ENCODE data around the gene TREML2. TPM values are rescaled to one million over a fixed set of nuclear protein-coding genes. Genes with fewer than 3 reads are reported as not detected.

TREML2 gene
- polyA plus RNA-seq, 1 of the 3 experiments (the other 2 are of a cell fraction), result not detected

- Histone ChIP-seq H3K9ac (no peak overlapping the region), H3K79me2 (ENCODE audit: insufficient read depth) (no peaks in the 10 kb centered on the region), H3K36me3 (replicated peaks in 1 of 2; ENCODE audit: control insufficient read depth in 1 of 2, insufficient read depth in 2 of 2, low read length in 1 of 2) (no peaks in the 10 kb centered on the region), H3F3A (replicated peaks; ENCODE audit: insufficient read depth) (no peaks in the 10 kb centered on the region), H2AFZ (ENCODE audit: low read depth) (no peak overlapping the region), H4K20me1 (ENCODE audit: insufficient read depth) (no peaks in the 10 kb centered on the region), H3K4me3 (ENCODE audit: low read depth in 2 of 2, low read length in 1 of 2) (no peak overlapping the region), H3K9me3 (0 out of 2 replicates have a peak, but pooled peaks cover 4% of the 10 kb centered on the region), H3K9me2 (no peaks in the 10 kb centered on the region), H3K4me2 (no peak overlapping the region), H3K4me1 (ENCODE audit: control insufficient read depth in 1 of 2, insufficient read depth in 2 of 2, low read depth in 1 of 2, low read length in 1 of 2) (no peaks in the 10 kb centered on the region), H3K27me3 (ENCODE audit: insufficient read depth) (peaks cover 4% of the 10 kb centered on the region; the same call in 1 of the 2 replicates), H3K27ac (ENCODE audit: low read depth in 2 of 2, low read length in 1 of 2) (no peak overlapping the region)
- CTCF ChIA-PET, result interaction anchor here (1.0 kb wide), 1 partner anchor 97 kb away, joined by 3 read pairs; no protein-coding TSS in a partner anchor
- no peak for DNase-seq
- WGBS (ENCODE audit: low lambda C conversion rate), result 27% methylated on average over 4 of the region's 4 CpGs
- POLR2A ChIA-PET, result no interaction called here
- no peak for TF ChIP-seq USF2 (IDR thresholded peaks at IDR 0.05; ENCODE audit: borderline replicate concordance, low read depth, low read length)
- TF ChIP-seq NRF1 (IDR thresholded peaks at IDR 0.05; ENCODE audit: low read depth, low read length), result no peak
- no peak for TF ChIP-seq EZH2phosphoT487 (IDR thresholded peaks at IDR 0.05; ENCODE audit: borderline replicate concordance, low read depth)
These were observed 21.1 kb upstream of the TREML2 start for GRCh38 chr6:41222045-41222444.

GRCh38 chr6:41216616-41217015 is 15.7 kb upstream of the TREML2 start:
- H3K9me2 ChIP-seq, result no peaks in the 10 kb centered on the region
- no peaks in the 10 kb centered on the region for H3F3A ChIP-seq (replicated peaks; ENCODE audit: insufficient read depth)
- H3K4me2 ChIP-seq, result no peak overlapping the region
- WGBS (ENCODE audit: low lambda C conversion rate), result 2% methylated on average over 5 of the region's 5 CpGs
- CTCF ChIA-PET, result interaction anchor here (1.1 kb wide), 1 partner anchor 189 kb away, joined by 3 read pairs; no protein-coding TSS in a partner anchor
- TF ChIP-seq TEAD4 (IDR thresholded peaks at IDR 0.05; ENCODE audit: borderline replicate concordance, insufficient read depth), result no peak
- no peak for TF ChIP-seq SIN3A (IDR thresholded peaks at IDR 0.05; ENCODE audit: borderline replicate concordance, low read depth, low read length)
- no peak for TF ChIP-seq TAF1 (IDR thresholded peaks at IDR 0.05; ENCODE audit: borderline replicate concordance, low read depth, low read length)
- TF ChIP-seq NFIC (IDR thresholded peaks at IDR 0.05; ENCODE audit: borderline replicate concordance), result no peak
- no peak for TF ChIP-seq FOXM1 (IDR thresholded peaks at IDR 0.05; ENCODE audit: low read depth)
- no peaks in the 10 kb centered on the region for H3K79me2 ChIP-seq (ENCODE audit: insufficient read depth)
- H2AFZ ChIP-seq (ENCODE audit: low read depth), result no peak overlapping the region
- H3K9ac ChIP-seq, result no peak overlapping the region
- H3K9me3 ChIP-seq, result 0 out of 2 replicates have a peak, but pooled peaks cover 4% of the 10 kb centered on the region
- no peaks in the 10 kb centered on the region for H3K36me3 ChIP-seq (replicated peaks in 1 of 2; ENCODE audit: control insufficient read depth in 1 of 2, insufficient read depth in 2 of 2, low read length in 1 of 2)
- DNase-seq, result no peak
- H3K27me3 ChIP-seq (ENCODE audit: insufficient read depth), result 0 out of 2 replicates have a peak, but pooled peaks cover 7% of the 10 kb centered on the region
- H3K4me1 ChIP-seq (ENCODE audit: control insufficient read depth in 1 of 2, insufficient read depth in 2 of 2, low read depth in 1 of 2, low read length in 1 of 2), result no peaks in the 10 kb centered on the region
- POLR2A ChIA-PET, result no interaction called here
- no peak overlapping the region for H3K4me3 ChIP-seq (ENCODE audit: low read depth in 2 of 2, low read length in 1 of 2)
- no peaks in the 10 kb centered on the region for H4K20me1 ChIP-seq (ENCODE audit: insufficient read depth)
- H3K27ac ChIP-seq (ENCODE audit: low read depth in 2 of 2, low read length in 1 of 2), result no peak overlapping the region

- 0 out of 2 replicates have a peak, but pooled peaks cover 7% of the 10 kb centered on the region for H3K27me3 ChIP-seq (ENCODE audit: insufficient read depth)
- H2AFZ ChIP-seq (ENCODE audit: low read depth), result no peak overlapping the region
- 23% methylated on average over 5 of the region's 5 CpGs for whole genome bisulfite sequencing (ENCODE audit: low lambda C conversion rate)
- H3K36me3 ChIP-seq (replicated peaks in 1 of 2; ENCODE audit: control insufficient read depth in 1 of 2, insufficient read depth in 2 of 2, low read length in 1 of 2), result no peaks in the 10 kb centered on the region
- H3K9me2 ChIP-seq, result no peaks in the 10 kb centered on the region
- no peak overlapping the region for H3K4me3 ChIP-seq (ENCODE audit: low read depth in 2 of 2, low read length in 1 of 2)
- H3K9me3 ChIP-seq, result 0 out of 2 replicates have a peak, but pooled peaks cover 4% of the 10 kb centered on the region
- H3K79me2 ChIP-seq (ENCODE audit: insufficient read depth), result no peaks in the 10 kb centered on the region
- no peak for TF ChIP-seq RXRA (IDR thresholded peaks at IDR 0.05; ENCODE audit: borderline replicate concordance, low read depth)
- TF ChIP-seq USF2 (IDR thresholded peaks at IDR 0.05; ENCODE audit: borderline replicate concordance, low read depth, low read length), result no peak
- H3K4me2 ChIP-seq, result no peak overlapping the region
- H3K9ac ChIP-seq, result no peak overlapping the region
- ChIA-PET POLR2A (no interaction called here), CTCF (interaction anchor here (1.1 kb wide), 1 partner anchor 188 kb away, joined by 3 read pairs; no protein-coding TSS in a partner anchor)
- no peaks in the 10 kb centered on the region for H4K20me1 ChIP-seq (ENCODE audit: insufficient read depth)
- no peak for DNase-seq
- no peak overlapping the region for H3K27ac ChIP-seq (ENCODE audit: low read depth in 2 of 2, low read length in 1 of 2)
- H3F3A ChIP-seq (replicated peaks; ENCODE audit: insufficient read depth), result no peaks in the 10 kb centered on the region
- no peaks in the 10 kb centered on the region for H3K4me1 ChIP-seq (ENCODE audit: control insufficient read depth in 1 of 2, insufficient read depth in 2 of 2, low read depth in 1 of 2, low read length in 1 of 2)
These were observed 14.8 kb upstream of the TREML2 start for GRCh38 chr6:41215777-41216176.
